ENCODE data around the gene TLNRD1.

DNA sequence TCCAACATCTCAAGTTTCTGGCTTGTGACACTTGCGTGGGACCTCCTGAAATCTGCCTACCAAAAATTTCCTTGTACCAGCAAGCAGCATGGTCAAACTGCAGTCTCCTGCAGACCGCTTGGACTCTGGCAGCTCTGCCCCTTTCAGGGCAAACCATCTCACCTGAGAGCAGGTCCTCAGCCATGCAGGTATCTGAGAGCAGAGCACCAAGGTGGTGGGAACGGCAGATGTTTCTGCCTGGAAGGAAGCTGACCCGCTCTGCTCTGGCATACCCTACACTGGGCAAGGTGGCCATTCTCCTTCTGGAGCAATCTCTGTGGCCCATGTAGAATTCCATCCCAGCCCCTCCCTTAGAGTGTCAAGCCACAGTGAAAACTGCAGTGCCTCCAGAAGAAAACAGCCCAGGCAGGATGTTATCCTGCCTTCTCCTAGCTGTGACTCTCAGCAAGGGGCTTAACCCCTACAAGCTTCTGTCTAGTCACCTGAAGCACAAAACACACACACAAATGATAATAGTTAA is 32.7 kb upstream of the TLNRD1 start:
- TF ChIP-seq, protein P1, sequence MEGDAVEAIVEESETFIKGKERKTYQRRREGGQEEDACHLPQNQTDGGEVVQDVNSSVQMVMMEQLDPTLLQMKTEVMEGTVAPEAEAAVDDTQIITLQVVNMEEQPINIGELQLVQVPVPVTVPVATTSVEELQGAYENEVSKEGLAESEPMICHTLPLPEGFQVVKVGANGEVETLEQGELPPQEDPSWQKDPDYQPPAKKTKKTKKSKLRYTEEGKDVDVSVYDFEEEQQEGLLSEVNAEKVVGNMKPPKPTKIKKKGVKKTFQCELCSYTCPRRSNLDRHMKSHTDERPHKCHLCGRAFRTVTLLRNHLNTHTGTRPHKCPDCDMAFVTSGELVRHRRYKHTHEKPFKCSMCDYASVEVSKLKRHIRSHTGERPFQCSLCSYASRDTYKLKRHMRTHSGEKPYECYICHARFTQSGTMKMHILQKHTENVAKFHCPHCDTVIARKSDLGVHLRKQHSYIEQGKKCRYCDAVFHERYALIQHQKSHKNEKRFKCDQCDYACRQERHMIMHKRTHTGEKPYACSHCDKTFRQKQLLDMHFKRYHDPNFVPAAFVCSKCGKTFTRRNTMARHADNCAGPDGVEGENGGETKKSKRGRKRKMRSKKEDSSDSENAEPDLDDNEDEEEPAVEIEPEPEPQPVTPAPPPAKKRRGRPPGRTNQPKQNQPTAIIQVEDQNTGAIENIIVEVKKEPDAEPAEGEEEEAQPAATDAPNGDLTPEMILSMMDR (IDR thresholded peaks at IDR 0.05) = no peak
- TF ChIP-seq POLR2A (IDR thresholded peaks at IDR 0.05) (no peak), EP300 (IDR thresholded peaks at IDR 0.05; ENCODE audit: low read depth) (no peak), POLR2AphosphoS5 (IDR thresholded peaks at IDR 0.05) (no peak)

Data from transverse colon (tissue), 4 donors.